GM18951 (cell line): ENCODE data around the gene CPNE4.

ENCODE experiments used
- POLR2A ChIP-seq: IDR thresholded peaks from 4 replicates; pipeline ENCODE4 v1.6.1; 2011; ENCODE audit warnings: mild to moderate bottlenecking; ENCODE audit not compliant: insufficient read length, insufficient read depth; ENCODE audit errors: extremely low read depth
- in situ Hi-C: fragments of 300-500 bp; cut with MboI; formaldehyde crosslinking; loops from one replicate; pipeline ENCODE4 v1.12.0; 2022; ENCODE audit warnings: low sequenced_read_pairs, mixed read lengths, inconsistent platforms; ENCODE audit not compliant: unreplicated experiment

CPNE4 gene

GRCh38 chr3:131537531-131537930, 497.3 kb downstream of the CPNE4 start:
- TF ChIP-seq POLR2A = no peak
- in situ Hi-C loops = loop anchor here (25.0 kb wide), 2 partner anchors 475 to 650 kb away; no protein-coding TSS in a partner anchor

- TF ChIP-seq POLR2A = no peak
- in situ Hi-C loops = loop anchor here (25.0 kb wide), 2 partner anchors 477 to 652 kb away; no protein-coding TSS in a partner anchor
Observed at GRCh38 chr3:131535596-131535995, 499.2 kb downstream of the CPNE4 start.

- in situ Hi-C loops = loop anchor here (25.0 kb wide), 2 partner anchors 477 to 652 kb away; no protein-coding TSS in a partner anchor
- TF ChIP-seq POLR2A = no peak
Observed at GRCh38 chr3:131535131-131535530, 499.7 kb downstream of the CPNE4 start.

GRCh38 chr3:131532645-131533044, 502.2 kb downstream of the CPNE4 start:
- in situ Hi-C loops = loop anchor here (25.0 kb wide), 2 partner anchors 480 to 655 kb away; no protein-coding TSS in a partner anchor
- TF ChIP-seq POLR2A = no peak

- TF ChIP-seq POLR2A = no peak
- in situ Hi-C loops = loop anchor here (25.0 kb wide), 2 partner anchors 481 to 656 kb away; no protein-coding TSS in a partner anchor
Observed at GRCh38 chr3:131530843-131531242, 504.0 kb downstream of the CPNE4 start.

- in situ Hi-C loops = loop anchor here (25.0 kb wide), 2 partner anchors 482 to 657 kb away; no protein-coding TSS in a partner anchor
- no peak for TF ChIP-seq POLR2A
Observed at GRCh38 chr3:131530388-131530787, 504.4 kb downstream of the CPNE4 start.

- in situ Hi-C loops = loop anchor here (25.0 kb wide), 2 partner anchors 485 to 660 kb away; no protein-coding TSS in a partner anchor
Observed at GRCh38 chr3:131526801-131527347, 507.9 kb downstream of the CPNE4 start.

GRCh38 chr3:131518680-131519079, 516.1 kb downstream of the CPNE4 start:
- TF ChIP-seq POLR2A = no peak
- in situ Hi-C loops = no loop called here

More at GRCh38 chr3:131526801-131527347, 507.9 kb downstream of the CPNE4 start:
- TF ChIP-seq POLR2A = no peak

- in situ Hi-C loops = no loop called here
- TF ChIP-seq POLR2A = no peak
Observed at GRCh38 chr3:131505421-131505820, 529.4 kb downstream of the CPNE4 start.

GRCh38 chr3:131503320-131503635, 531.5 kb downstream of the CPNE4 start:
- in situ Hi-C loops = no loop called here

GRCh38 chr3:131502530-131503319, 532.1 kb downstream of the CPNE4 start, which contains the start of gene MRPL3:
Gene MRPL3, minus strand, starts transcription at chr3:131502971. Its CDS starts 150 bp downstream, at chr3:131502821.
- in situ Hi-C loops = no loop called here
- peak; percentile 74 for TF ChIP-seq POLR2A

More at GRCh38 chr3:131503320-131503635, 531.5 kb downstream of the CPNE4 start:
- TF ChIP-seq POLR2A = no peak

- in situ Hi-C loops = no loop called here
- TF ChIP-seq POLR2A = no peak
Observed at GRCh38 chr3:131501949-131502348, 532.9 kb downstream of the CPNE4 start.

GRCh38 chr3:131494706-131495105, 540.1 kb downstream of the CPNE4 start:
- in situ Hi-C loops = loop anchor here (25.0 kb wide), 1 partner anchor 457 kb away; the partner anchor contains the start of genes ASTE1 and NEK11
- TF ChIP-seq POLR2A = no peak
